LHCN-M2 (cell line): ENCODE data around the gene PIM3. TPM values are rescaled to one million over a fixed set of nuclear protein-coding genes. Genes with fewer than 3 reads are reported as not detected.

ENCODE experiments used
- DNase-seq: peaks from one replicate; pipeline ENCODE4 v3.0.0-alpha.2; 2012; ENCODE audit warnings: low read depth
- polyA plus RNA-seq: library from polyadenylated mRNA; unstranded; fragments of >200 nt; gene quantifications from one replicate; pipeline ENCODE4 v1.2.1, GENCODE V29; 2012; ENCODE audit warnings: missing spikeins
- total RNA-seq: library from RNA; depleted of rRNA; stranded (reverse); fragments of >200 nt; gene quantifications from 2 replicates; pipeline ENCODE4 v1.2.3, GENCODE V29; 2014; rRNA removed

PIM3 gene
- 30.5 and 30.8 TPM in 2 replicates for total RNA-seq
- 8.4 TPM for polyA plus RNA-seq

DNA sequence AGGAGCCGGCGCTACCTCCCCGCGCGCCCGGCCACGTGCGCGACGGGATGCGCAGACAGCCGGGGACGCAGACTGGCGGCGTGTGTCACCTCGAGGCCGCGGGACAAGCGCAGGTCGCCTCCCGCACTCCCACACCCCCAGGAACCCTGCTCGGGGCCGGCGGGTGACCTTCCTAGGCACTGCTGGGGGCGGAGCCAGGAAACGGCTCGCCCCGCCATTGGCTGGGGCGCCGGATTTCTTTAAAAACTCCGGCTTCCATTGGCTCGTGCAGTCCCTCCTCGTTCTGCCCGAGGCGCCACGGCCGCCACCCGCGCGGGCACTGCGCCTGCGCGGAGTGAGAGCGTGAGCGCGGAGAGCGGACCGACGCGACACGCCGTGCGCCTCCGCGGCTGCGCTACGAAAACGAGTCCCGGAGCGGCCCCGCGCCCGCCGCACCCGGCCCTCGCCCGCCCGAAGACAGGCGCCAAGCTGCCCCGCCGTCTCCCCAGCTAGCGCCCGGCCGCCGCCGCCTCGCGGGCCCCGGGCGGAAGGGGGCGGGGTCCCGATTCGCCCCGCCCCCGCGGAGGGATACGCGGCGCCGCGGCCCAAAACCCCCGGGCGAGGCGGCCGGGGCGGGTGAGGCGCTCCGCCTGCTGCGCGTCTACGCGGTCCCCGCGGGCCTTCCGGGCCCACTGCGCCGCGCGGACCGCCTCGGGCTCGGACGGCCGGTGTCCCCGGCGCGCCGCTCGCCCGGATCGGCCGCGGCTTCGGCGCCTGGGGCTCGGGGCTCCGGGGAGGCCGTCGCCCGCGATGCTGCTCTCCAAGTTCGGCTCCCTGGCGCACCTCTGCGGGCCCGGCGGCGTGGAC, at the start of gene PIM3:
PIM3 (plus strand) TSS at position 614 of the 846 bp plus-strand sequence; CDS start at position 790, 176 bp downstream.
- peak; percentile 94 for DNase-seq

DNA sequence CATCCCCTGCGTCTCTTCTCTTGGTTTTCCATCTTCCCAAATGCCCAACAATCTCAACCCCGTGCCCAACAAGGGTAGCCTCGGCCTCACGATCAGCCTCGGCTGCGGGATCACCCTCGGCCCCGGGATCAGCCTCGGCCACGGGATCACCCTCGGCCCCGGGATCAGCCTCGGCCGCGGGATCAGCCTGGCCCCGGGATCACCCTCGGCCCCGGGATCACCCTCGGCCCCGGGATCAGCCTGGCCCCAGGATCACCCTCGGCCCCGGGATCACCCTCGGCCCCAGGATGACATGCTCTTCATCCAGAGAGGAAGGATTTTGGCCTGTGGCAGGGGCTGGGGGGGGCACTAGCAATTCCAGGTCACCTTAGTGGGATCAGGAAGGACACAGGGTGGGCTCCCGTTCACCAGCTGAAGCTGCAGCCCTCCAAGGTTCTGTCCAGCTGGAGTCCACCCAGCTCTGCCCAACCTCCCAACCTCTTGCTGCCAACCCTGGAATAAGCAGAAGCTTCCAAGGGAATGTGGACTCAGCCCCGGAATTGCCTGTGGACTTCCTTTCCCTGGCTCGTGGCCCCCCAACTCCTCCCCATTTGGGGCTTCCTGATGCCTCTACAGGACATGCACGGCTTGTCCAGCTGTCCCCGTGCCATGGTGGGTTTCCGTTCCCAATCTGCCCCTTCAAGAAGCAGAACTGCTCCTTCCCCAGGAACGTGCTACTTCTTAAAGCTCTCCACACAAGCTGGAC, 48.5 kb upstream of the PIM3 start:
- no peak for DNase-seq

DNA sequence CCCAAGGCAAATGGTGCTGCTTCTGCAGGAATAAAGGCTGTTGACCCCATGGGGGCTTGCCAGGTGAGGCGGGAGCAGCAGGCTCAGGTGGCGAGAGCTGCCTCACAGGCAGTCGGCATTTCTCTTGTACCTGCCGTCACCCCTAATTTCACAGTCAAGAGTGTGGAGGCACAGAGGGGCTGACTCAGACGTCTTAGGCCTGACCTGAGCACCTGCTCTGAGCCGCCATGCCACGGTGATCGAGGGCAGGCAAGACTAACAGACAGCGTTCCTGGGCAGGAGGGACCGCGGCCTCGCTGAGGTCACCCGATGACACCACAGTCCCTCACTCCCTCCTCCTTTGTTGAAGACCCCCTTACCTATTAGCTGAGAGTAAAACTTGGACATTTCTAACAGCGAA, 47.5 kb upstream of the PIM3 start:
- no peak for DNase-seq

DNA sequence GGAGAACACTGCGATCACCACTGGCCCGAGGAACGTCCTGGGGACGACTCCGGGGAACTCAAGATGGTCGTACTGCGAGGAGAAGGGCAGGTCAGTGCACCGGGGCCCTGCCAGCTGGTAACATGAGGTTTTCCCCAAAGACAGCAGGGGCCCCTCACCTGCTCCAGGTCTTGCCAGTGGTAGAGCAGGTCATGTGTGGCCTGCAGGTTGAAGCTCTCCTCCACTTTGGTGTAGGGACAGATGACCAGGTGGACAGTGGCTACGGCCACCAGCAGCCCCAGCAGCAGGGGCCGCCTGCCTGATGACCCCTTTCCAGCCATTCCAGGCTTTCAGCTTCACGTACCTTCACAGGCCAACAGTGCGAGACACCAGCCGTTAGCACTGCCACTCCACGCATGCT, 47.1 kb upstream of the PIM3 start:
- DNase-seq, result no peak

DNA sequence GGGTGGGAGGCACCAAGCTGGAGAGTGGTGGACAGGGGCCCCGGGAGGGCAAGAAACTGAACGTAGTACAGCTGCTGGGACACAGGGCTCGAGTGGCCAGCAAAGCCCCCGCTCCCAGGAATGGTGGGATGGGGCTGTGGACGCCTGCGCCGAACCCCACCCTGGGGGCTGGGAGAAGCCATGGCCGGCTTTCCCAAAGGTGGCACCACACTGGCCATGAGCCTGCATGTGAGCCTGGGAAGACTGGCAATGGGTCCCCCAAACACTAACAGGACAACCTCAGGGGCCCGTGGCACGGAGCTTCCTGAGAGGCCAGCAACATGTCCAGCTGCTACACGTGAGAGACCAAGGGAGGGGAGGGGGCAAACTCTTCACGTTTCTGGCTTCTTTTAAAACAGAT, 46.3 kb upstream of the PIM3 start:
- DNase-seq, result no peak

- DNase-seq, result no peak
These were observed 45.0 kb upstream of the PIM3 start for GRCh38 chr22:49915610-49916009.

GRCh38 chr22:49916831-49917230, 43.7 kb upstream of the PIM3 start:
- no peak for DNase-seq

DNA sequence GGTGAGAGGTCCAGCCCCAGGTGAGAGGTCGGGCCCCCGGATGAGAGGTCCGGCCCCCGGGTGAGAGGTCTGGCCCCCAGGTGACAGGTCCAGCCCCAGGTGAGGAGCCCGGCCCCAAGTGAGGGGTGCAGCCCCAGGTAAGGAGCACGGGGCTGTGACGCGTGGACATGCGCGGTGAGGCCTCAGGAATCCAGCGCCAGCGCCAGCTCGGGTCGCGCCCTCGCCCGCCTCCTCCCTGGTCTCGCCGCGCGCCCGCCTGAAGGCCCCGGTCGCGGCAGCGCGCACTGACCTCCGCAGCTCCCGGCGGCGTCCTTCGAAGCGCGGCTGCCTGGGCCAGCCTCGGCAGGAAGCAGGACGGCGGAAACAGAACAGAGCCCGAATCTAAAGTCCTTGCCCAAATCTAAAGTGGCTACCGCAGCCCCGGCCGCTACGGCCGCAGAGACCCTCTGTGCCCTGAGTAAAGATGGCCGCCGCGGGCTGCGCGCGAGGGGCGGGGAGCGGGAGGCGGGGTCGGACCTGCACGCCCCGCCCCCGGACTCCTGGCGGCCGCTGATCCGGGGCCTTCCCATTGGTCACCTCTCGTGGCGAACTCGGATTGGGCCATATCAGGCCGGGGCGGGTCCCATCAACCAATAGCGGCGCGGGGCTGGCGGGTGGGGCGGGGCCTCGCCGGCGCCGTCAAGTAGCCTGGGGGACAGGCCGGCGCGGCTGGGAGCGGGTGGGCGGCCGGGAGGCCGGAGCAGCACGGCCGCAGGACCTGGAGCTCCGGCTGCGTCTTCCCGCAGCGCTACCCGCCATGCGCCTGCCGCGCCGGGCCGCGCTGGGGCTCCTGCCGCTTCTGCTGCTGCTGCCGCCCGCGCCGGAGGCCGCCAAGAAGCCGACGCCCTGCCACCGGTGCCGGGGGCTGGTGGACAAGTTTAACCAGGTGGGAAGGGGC, 42.3 kb upstream of the PIM3 start, which contains the start of the genes ALG12 and CRELD2:
ALG12 (minus strand) TSS at position 465 of the 937 bp plus-strand sequence. CDS start 4,673 bp downstream, outside the sequence.
CRELD2 (plus strand) TSS at position 661 of the 937 bp plus-strand sequence; CDS start at position 797, 136 bp downstream.
- peak; percentile 93 for DNase-seq

DNA sequence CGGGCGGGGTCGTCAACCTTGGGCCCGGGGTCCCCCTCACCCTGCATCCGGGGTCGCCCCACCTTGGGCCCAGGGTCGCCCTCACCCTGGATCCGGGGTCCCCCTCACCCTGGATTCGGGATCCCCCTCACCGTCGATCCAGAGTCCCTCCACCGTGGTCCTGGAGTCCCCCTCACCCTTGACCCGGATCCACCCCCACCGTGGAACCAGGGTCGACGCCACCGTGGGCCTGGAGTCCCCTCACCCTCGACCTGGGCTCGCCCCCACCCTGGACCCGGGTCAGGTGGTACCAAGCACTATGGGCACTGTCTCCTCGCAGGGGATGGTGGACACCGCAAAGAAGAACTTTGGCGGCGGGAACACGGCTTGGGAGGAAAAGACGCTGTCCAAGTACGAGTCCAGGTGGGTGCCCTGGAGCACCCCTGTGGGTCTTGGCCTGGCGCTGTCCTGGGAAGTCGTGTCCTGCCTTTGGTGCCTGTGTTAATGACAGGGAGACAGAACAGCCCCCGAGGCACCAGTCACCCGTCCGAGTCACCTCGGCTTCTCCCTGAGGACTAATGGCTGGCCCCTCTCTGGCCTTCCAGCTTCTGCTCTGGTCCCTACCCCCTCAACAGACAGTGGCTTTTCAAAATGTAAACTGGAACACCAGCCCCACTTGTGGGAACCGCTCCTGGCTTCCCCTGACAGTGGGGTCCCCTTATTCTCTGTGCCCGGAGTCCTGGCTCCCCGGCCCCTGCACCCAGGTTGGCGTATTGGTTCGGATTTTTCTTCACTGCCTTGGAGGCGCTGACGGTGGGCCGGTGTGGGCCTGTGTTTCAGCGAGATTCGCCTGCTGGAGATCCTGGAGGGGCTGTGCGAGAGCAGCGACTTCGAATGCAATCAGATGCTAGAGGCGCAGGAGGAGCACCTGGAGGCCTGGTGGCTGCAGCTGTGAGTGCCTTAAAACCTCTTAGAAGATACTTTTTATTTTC, 41.4 kb upstream of the PIM3 start:
- DNase-seq, result no peak

DNA sequence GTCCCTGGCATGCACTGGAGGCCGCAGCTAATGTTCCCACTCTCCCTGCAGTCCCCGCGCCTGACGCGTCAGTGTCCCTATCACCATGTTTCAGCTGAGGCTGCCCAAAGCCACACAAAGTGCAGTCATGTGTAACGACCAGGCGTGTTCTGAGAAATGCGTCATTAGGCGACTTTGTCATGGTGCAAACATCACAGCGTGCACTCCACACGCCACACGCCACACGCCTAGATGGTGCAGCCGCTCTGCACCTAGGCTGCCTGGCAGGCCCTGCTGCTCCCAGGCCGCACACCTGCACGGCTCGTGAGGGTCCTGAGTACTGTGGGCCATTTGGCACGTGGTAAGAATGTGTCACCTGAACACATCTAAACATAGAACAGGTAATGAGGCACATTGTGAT, 39.7 kb upstream of the PIM3 start:
- no peak for DNase-seq

DNA sequence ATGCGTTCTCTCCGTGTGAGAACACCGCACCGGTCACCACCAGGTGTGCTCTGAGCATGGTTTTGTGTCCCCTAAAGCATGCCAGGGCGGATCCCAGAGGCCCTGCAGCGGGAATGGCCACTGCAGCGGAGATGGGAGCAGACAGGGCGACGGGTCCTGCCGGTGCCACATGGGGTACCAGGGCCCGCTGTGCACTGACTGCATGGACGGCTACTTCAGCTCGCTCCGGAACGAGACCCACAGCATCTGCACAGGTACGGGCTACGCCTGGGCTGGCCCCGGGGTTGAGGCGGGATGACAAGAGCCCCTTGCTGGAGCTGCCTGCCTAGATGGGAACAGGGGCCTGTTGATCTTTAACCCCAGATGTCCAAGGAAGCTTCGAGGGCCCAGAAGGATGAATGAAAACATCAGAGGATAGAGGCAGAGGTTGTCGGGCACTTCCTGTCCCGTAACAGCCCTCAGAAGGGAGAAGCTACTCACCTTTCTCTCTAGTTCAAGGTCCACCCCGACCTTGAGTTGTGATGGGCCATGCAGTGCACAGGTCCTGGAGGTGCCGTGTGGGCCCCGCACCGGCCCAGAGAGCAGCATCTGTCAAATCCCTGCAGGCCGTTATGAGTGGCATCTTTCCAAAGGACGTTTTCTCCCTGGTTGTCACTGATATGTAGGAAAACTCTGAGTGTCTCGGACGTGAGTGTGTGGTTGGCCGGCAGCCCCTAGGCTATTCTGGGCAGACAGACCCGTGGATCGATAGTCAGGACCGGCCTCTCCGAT, 38.9 kb upstream of the PIM3 start:
- DNase-seq, result no peak

DNA sequence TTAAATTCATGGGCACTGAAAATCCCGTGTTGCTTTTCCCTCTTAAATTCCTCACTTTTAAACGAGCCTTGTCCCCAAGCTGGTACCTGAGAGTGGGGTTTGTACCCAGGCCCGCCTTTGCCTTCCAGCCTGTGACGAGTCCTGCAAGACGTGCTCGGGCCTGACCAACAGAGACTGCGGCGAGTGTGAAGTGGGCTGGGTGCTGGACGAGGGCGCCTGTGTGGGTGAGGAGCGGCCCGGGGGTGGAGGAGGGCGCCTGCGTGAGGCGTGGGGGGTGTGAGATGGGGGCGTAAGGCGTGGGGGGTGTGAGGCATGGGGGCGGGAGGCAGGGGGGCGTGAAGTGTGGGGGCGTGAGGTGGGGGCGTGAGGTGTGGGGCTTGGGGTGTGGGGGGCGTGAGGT, 38.1 kb upstream of the PIM3 start:
- DNase-seq, result no peak

DNA sequence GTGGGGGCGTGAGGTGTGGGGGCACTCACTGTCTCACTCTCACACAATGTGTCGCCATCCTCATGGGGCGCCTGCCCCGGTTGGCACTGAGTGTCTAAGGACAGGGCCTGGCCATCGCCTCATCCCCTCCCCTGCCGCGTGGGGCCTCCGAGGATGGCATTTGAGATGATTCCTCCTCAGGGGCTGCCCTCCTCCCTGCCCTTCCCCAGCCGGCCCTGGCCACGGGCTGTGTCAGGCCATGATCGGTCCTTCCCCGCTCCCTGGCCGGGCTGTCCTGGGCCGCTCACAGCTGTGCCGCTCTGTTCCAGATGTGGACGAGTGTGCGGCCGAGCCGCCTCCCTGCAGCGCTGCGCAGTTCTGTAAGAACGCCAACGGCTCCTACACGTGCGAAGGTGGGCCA, 37.6 kb upstream of the PIM3 start:
- DNase-seq, result no peak

- no peak for DNase-seq
These were observed 37.1 kb upstream of the PIM3 start for GRCh38 chr22:49923445-49923844.

DNA sequence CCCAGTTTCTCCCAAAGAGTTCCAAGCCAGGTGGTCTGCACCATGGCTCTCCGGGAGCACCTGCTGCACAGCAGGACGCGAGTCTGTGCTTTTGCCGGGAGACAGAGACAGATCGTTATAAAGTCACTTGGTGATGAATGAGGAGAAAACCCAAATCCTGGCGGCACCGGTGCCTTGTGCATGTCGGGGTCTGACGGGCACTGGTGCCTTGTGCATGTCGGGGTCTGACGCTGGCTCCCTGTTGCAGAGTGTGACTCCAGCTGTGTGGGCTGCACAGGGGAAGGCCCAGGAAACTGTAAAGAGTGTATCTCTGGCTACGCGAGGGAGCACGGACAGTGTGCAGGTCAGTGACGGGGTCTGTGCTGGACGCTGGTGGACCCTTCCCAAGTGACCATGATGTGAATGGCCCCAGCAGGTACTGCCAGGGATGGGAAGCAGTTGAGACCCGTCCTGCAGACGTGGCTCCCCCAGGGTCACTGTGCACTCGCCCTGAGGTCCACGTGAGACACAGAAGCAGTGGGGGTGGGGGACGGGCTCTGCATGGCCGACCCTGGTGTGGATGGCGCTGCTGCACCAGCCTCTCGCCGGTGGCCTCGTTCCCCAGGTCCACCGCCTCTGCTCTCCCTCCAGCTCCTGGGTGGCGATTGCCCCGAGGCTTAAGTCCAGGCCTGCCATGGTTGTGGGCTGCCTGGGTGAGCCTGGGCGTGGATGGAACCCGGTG, 36.3 kb upstream of the PIM3 start:
- DNase-seq, result no peak

- no peak for DNase-seq
These were observed 34.9 kb upstream of the PIM3 start for GRCh38 chr22:49925525-49926128.

DNA sequence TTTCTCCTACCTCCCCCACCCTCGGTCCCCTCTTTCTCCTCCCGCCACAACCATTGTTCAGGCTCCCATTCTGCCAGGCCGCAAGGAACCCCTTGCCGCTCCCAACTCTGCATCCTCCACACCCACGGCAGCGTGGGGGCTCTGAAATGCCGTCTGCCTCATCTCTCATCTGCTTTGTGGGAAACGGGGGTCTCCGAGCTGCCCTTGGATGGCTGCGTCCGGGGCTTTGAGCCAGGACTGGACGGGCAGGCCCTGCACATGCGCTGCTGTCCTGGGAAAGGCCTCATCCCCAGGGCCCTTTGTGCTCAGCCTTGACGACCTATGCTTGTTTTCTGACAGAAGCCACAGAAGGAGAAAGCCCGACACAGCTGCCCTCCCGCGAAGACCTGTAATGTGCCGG, 33.7 kb upstream of the PIM3 start:
- no peak for DNase-seq

DNA sequence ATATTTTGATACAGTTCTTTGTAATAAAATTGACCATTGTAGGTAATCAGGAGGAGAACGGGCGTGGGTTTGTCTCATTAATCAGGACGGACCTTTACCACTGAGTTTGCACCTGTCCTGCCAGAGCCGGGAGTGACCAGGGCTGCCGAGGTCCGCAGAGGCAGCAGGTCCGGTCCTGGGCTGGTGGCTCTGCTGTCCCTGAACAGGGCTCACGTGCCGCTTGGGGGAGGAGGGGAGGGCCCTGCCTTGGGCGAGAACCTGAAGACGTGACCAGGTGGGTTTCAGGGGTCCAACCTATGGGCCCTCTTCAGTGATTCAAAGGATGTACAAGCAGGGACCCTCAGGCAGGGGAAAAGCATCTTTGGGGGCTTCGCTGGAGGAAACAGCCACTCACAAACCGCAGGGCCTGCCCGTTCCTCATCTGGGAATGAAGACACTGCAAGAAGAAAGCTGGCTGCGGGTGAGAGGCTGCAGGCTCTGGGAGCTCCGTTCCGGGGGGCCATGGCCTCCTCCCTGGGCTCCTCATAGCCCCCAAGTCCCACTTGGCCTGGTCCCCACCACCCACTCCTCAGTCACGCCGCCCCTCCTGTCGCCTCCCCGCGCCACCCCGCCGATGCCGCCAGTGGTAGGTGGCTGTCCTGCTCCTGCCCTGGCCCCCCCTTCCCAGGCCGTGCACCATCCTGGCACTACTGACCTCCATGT, 32.9 kb upstream of the PIM3 start:
- no peak for DNase-seq
